ENCODE results near the gene MND1.
"Not testable (repeated sequence)": the region's sequence is repeated elsewhere in the genome, so short reads cannot be mapped to it uniquely, and the experiment has no call there.

Gene MND1

GRCh38 chr4:153447175-153447905, 102.9 kb downstream of the MND1 start:
- DNase-seq = no peak

DNA sequence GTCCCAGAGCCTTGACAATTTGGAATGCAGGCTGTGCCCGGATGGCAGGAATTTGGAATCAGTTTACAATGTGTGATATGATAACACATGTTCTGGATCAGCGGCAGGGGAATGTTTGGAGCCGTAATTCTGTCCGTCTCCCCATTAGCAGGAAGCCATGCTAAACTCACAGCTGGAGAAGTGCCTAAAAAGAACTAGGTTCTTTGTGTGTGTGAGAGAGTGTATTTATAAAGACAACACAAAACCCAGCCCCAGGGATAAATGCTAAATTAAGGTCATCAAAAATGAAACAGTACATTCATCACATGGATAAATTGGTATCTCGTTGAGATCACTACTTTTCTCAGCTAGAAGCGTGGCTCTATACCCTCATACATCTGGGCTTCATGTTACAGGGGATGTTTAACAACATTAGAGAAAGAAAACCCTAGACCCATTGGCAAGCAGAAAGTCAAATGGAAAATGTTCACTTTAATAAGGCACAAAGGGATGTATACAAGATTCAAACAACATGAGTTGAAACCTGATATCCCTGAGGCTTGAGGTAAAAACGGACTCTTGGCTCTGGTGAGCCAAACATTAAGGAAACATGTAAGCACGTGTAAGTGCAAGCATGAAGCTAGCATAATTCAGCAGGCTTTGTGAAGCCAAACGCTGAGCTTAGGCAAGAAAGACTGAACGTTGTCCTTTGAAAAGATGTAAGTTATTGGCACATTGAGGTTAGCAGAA, 103.7 kb downstream of the MND1 start:
- no peak for DNase-seq

- DNase-seq = no peak
Measured at GRCh38 chr4:153449338-153449737, 104.8 kb downstream of the MND1 start.

GRCh38 chr4:153450544-153450917, 106.0 kb downstream of the MND1 start:
- DNase-seq = no peak

DNA sequence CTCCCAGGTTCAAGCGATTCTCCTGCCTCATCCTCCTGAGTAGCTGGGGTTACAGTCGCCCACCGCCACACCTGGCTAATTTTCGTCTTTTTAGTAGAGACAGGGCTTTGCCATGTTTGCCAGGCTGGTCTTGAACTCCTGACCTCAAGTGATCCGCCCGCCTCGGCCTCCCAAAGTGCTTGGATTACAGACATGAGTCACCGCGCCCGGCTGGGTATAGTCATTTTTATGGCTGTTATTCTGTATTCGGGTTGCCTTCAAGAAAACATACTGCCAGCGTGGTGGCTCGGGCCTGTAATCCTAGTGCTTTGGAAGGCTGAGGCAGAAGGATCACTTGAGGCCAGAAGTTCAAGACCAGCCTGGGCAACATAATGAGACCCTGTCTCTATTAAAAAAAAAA, 106.7 kb downstream of the MND1 start:
- not testable (repeated sequence) for DNase-seq

GRCh38 chr4:153451911-153452657, 107.6 kb downstream of the MND1 start:
- DNase-seq = no peak

- no peak for DNase-seq
Measured at GRCh38 chr4:153452658-153453378, 108.3 kb downstream of the MND1 start.

- no peak for DNase-seq
Measured at GRCh38 chr4:153453402-153453801, 108.9 kb downstream of the MND1 start.

GRCh38 chr4:153458969-153459368, 114.5 kb downstream of the MND1 start:
- no peak for DNase-seq

- DNase-seq = not testable (repeated sequence)
Measured at GRCh38 chr4:153461549-153461948, 117.1 kb downstream of the MND1 start.

GRCh38 chr4:153464068-153464467, 119.6 kb downstream of the MND1 start:
- no peak for DNase-seq

Measured in activated CD4-positive, alpha-beta T cell treated with anti-CD3 and anti-CD28 coated beads for 1 hour (primary cell).